Spinal cord (tissue), 10 donors: ENCODE data around the gene PCED1A. TPM values are rescaled to one million over a fixed set of nuclear protein-coding genes. Genes with fewer than 3 reads are reported as not detected.

Experiments used
- DNase-seq, 6 donors: peaks; one replicate each; pipeline versions ENCODE4 v3.0.0 to v3.0.0-alpha.2; 2013 to 2015; ENCODE audit warnings: low spot score in 6 of 6, low read depth in 4 of 6
- H3K27ac ChIP-seq: one replicate; pipeline ENCODE4 v1.5.1; 2013; ENCODE audit warnings: low read depth, low read length, control low read depth
- H3K27me3 ChIP-seq: one replicate; pipeline ENCODE4 v1.6.1; 2013; ENCODE audit warnings: low read length; ENCODE audit not compliant: control insufficient read depth, insufficient read depth
- H3K36me3 ChIP-seq: one replicate; pipeline ENCODE4 v1.6.1; 2013; ENCODE audit warnings: low read length; ENCODE audit not compliant: control insufficient read depth, insufficient read depth
- H3K4me1 ChIP-seq: one replicate; pipeline ENCODE4 v1.6.1; 2013; ENCODE audit warnings: low read length; ENCODE audit not compliant: control insufficient read depth, insufficient read depth
- H3K4me3 ChIP-seq: one replicate; pipeline ENCODE4 v1.5.1; 2013; ENCODE audit warnings: low read depth, low read length, control low read depth
- H3K9me3 ChIP-seq: one replicate; pipeline ENCODE4 v1.6.1; 2013; ENCODE audit warnings: low read length; ENCODE audit not compliant: control insufficient read depth, insufficient read depth
- WGBS: methylation state at CpG from one replicate; pipeline ENCODE4 v1.1.5; 2013; ENCODE audit warnings: missing lambda C conversion rate; ENCODE audit not compliant: insufficient coverage; 5-methylcytosine and 5-hydroxymethylcytosine counted together
- polyA plus RNA-seq, 2 donors: library from polyadenylated mRNA; unstranded; fragments of 120-200 nt; gene quantifications; one replicate each; pipeline ENCODE4 v1.2.1, GENCODE V29; 2013; ENCODE audit not compliant: insufficient read length in 2 of 2
- total RNA-seq, 2 donors: library from RNA; depleted of rRNA in 1 of 2; stranded (reverse); fragments of 120-200 nt in 1 of 2; fragments of >200 nt in 1 of 2; gene quantifications; one replicate each; pipeline versions ENCODE4 v1.2.3 to v1.2.4, GENCODE V29; 2013 to 2014
- donor health status: healthy.

The PCED1A gene
- total and polyA plus RNA-seq, 4 donors: 15.7 to 64.9 (median 52.3) TPM

DNA sequence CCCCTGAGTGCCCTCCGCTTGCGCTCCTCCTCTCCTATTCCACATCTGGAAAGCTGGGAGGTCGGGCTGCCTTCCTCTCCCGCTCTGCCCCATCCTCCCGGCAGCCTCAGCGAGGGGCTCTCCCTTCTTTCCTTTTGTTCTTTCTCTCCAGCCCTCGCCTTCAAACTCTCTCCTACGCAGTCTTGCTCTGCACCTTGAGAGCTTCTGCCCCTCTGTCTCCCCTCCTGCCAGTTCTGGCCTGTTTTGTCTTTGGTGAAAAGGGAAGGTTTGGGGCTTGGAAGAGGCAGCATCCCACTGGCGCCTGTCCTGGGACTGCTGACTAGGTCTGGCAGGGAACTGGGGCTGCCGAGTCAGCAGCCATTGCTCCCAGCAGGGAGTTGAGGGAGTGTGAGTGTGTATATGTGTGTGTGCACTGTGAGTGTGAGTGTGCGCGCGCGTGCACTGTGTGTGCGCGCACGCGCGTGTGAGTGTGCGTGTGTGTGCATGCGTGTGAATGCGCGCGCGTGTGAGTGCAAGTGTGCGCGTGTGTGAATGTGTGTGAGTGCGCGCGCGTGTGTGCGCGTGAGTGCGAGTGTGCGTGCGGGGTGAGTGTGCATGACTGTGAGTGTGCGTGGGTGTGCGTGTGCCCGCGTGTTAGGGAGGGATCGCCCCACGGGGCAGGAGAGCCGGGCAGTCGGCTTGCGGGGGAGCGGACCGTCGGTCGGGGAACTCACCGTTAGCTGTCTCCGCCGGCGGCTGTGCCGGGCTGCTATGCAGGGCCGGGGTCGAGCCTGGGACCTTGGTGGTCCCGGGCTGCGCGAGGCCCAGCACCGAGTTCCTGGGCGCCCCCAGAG is 40.6 kb downstream of the PCED1A start:
- H3K36me3 ChIP-seq: peaks cover 38% of the 10 kb centered on the region
- H3K9me3 ChIP-seq: no peaks in the 10 kb centered on the region
- H3K4me1 ChIP-seq: peaks cover 27% of the 10 kb centered on the region
- peak in 4 of 6 donors; percentile 5 to 77 (median 48) for DNase-seq
- peaks cover 51% of the 10 kb centered on the region for H3K27me3 ChIP-seq
- H3K27ac ChIP-seq: peak overlapping the region; percentile 67
- H3K4me3 ChIP-seq: peak overlapping the region; percentile 67
- under 1% methylated on average over 58 of the region's 61 CpGs for WGBS

DNA sequence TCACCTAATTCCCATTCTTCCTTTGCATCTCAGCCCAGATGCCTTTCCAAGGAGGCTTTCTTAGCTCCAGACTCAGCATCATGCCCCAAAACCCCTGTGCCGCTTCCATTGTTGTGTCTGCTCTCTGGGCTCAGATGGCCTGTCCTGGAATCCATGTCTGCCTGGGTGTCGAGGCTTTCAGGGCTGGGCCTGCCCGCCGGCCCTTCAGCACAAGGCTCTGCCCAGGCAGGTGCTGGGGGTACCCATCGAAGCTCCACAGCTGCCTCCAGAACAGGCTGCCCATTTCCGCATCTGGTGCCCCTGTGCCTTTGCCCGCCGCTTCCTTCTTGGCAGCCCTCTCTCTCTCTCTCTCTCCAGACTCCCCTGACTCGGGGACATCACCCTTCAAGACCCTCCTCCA is 41.2 kb downstream of the PCED1A start:
- H3K4me1 ChIP-seq: peaks cover 25% of the 10 kb centered on the region
- peak overlapping the region; percentile 67 for H3K4me3 ChIP-seq
- no peak for DNase-seq
- H3K9me3 ChIP-seq: no peaks in the 10 kb centered on the region
- peak overlapping the region; percentile 67 for H3K27ac ChIP-seq
- WGBS: 35% methylated on average over 9 of the region's 9 CpGs
- peaks cover 38% of the 10 kb centered on the region for H3K36me3 ChIP-seq
- H3K27me3 ChIP-seq: peaks cover 45% of the 10 kb centered on the region

DNA sequence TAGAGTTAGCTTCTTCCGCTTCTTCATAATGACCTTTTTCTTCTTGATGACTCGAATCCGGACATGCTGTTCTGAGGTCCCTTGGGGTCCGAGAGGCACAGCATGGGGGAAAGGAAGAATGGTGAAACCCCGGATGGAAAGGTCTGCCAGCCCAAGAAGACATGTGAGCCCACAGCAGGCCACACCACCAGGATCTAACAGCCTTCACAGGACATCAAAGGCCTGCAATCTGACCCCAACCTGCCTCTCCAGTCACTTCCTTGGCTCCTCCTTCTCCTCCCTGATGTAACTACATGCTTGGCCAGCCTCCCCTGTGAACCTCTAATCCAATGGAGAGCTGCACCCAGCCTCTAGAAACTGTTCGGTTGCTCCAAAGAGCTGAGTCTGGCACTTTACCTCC is 41.6 kb downstream of the PCED1A start:
- peaks cover 40% of the 10 kb centered on the region for H3K27me3 ChIP-seq

DNA sequence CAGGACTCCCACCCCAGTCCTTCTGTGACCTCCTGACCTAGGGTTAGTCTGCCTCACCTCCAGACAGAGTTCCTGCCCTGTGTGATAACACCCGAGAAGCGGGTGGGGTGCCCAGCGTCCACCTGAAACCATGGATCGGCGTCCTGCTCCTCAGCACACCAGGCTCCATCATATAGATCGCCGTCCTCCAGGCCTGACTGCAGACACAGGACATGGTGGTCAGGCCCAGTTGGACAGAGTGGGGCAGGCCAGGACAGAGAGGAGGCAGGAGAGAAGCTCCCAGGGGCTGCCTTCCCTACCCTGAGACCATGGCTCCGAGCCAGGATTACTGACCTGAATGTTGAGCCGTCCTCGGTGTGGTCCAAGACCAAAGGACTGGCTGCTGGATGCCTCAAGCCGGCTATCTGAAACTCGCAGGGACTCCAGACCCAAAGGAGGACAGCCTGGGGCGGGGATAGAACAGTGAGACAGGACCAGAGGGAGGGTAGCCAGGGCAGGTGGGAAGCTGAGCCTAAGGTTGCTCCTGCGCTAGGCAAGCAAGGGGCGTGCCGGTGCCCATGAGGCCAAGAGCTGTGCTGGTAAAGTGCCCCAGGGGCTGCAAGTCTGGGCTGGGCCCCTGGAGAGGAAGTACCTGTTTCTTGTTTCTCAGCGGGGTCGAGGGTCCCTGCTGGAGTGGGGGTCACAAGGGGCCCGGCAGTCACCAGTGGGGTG is 42.2 kb downstream of the PCED1A start:
- WGBS: 94% methylated on average over 19 of the region's 19 CpGs
- Histone ChIP-seq H3K36me3 (peaks cover 41% of the 10 kb centered on the region), H3K4me1 (peaks cover 25% of the 10 kb centered on the region), H3K4me3 (no peak overlapping the region), H3K27me3 (peaks cover 34% of the 10 kb centered on the region), H3K9me3 (no peaks in the 10 kb centered on the region), H3K27ac (no peak overlapping the region)
- no peak for DNase-seq

More for the DNA sequence above, 41.6 kb downstream of the PCED1A start:
- H3K4me1 ChIP-seq: peaks cover 25% of the 10 kb centered on the region
- no peak overlapping the region for H3K27ac ChIP-seq
- no peaks in the 10 kb centered on the region for H3K9me3 ChIP-seq
- no peak for DNase-seq
- H3K4me3 ChIP-seq: peak overlapping the region; percentile 67
- WGBS: 64% methylated on average over 2 of the region's 6 CpGs
- peaks cover 41% of the 10 kb centered on the region for H3K36me3 ChIP-seq

DNA sequence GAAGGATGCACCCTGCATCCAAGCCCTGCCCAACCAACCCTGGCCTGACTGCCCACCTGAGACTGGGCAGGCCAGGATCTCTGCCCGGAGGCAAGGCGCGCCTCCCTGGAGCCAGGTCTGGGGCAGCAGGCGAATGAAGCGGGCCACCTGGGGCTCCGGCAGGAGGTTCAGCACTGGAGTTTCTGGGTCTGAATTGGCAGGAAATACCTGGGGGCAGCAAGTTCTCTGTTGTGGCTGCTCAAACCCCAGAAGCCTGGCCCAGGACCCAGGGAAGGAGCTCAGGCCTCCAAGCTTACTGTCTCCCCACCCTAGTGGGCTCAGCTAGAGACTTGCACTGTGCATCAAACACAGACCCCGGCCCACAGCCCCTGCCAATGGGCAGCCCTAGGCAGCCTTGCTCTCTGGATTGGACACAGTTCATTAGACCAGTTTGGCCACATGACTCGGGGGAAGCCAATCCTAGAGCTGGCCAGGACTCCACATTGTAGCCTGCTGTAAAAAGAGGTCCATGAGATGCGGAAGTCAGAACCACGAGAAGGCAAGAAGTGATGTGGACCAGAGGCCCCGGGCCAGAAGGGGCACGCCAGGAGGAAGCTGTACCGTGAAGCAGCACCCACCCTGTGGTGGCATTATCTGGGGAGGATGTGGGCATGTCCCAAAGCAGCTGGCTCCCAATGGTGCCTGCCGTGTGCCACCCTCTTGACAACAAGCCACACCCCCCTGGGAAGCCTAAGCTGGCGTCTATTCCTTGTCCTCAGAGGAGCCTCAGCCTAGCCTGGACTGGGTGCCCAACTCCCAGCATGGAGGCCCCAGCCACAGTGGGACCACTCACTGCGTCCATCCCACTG is 43.1 kb downstream of the PCED1A start:
- no peaks in the 10 kb centered on the region for H3K9me3 ChIP-seq
- peaks cover 41% of the 10 kb centered on the region for H3K36me3 ChIP-seq
- no peak overlapping the region for H3K27ac ChIP-seq
- H3K4me1 ChIP-seq: peaks cover 25% of the 10 kb centered on the region
- DNase-seq: no peak
- no peak overlapping the region for H3K4me3 ChIP-seq
- WGBS: 85% methylated on average over 15 of the region's 16 CpGs
- H3K27me3 ChIP-seq: peaks cover 26% of the 10 kb centered on the region

DNA sequence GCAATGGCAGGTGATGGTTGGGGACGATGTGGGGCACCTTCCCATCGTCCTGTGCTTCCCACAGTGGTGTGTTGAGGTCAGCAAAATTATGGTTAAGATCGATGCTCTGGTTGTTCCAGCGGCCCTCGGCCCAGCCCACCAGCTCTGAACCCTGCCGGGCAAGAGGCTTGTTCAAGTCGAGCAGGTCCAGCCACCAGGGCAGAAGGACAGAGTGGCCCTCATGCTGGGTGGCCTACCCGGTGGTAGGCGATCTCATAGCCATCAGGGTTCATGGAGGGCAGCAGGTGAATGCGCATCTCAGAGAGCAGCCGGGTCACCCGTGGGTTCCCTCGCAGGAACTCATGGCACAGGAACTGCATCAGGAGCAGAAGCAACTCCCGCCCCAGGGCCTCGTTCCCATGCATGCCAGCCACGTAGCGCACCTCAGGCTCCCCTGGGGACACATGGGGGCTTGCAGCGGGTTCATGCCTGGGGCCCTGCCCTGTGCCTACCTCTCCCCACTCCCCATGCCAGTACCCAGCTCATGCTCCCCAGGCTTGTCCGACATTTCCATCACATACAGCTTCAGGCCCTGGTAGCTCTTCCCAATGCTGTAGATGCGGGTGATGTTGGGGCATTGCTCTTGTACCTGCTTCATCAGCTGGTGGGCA is 44.3 kb downstream of the PCED1A start:
- 95% methylated on average over 19 of the region's 20 CpGs for WGBS
- H3K4me1 ChIP-seq: peaks cover 22% of the 10 kb centered on the region
- H3K27ac ChIP-seq: no peak overlapping the region
- no peaks in the 10 kb centered on the region for H3K9me3 ChIP-seq
- peaks cover 41% of the 10 kb centered on the region for H3K36me3 ChIP-seq
- no peak overlapping the region for H3K4me3 ChIP-seq
- peaks cover 17% of the 10 kb centered on the region for H3K27me3 ChIP-seq
- no peak for DNase-seq

DNA sequence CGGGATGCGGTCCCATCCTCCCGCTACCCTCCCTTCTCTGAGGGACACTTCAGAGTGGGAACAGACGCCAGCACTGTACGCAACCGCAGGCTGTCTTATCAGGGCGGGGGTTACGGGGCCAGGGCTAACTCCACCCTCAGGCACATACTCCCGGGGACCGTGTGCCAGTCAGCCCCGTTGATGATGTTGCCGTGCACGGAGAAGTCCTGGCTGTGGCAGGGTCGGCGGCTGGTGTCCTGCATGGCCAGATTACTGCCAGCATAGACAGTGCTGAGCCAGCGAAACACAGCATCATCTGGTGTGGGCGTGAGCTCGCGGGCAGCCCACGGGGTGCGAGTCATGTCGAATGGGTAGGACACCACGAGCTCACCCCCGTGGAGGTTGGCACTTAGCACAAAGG is 45.0 kb downstream of the PCED1A start:
- H3K4me1 ChIP-seq: peaks cover 19% of the 10 kb centered on the region
- WGBS: 94% methylated on average over 22 of the region's 24 CpGs
- DNase-seq: no peak
- H3K27ac ChIP-seq: no peak overlapping the region
- no peaks in the 10 kb centered on the region for H3K9me3 ChIP-seq
- H3K36me3 ChIP-seq: peaks cover 41% of the 10 kb centered on the region
- H3K27me3 ChIP-seq: peaks cover 10% of the 10 kb centered on the region
- no peak overlapping the region for H3K4me3 ChIP-seq

DNA sequence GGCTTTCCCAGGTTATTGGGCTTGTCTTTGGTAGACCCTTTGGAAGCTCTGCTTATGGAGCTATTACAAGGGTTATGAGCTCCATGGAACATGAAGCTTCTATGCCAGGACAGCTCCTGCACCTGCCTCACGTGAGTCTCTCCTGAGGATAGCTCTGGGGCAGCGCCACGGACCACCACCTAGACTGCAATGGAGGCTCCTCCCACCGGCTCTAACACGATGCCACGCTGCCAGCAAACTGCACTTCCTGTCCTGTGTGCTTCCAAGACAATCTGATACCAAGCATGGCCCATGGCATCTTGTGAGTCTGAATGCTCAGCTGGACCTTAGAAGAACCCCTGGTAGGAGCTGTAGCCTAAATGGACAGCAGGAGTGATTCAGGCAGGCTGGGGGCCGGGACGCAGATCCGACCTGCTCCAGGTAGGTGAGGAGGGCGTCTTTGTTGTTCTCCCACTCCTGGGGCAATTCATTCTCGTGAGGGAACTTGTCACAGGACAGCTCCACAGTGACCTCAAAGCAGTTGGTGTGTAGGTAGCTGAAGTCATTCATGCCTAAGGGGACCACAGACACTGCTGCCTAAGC is 45.5 kb downstream of the PCED1A start:
- peaks cover 41% of the 10 kb centered on the region for H3K36me3 ChIP-seq
- no peak overlapping the region for H3K4me3 ChIP-seq
- H3K4me1 ChIP-seq: peaks cover 16% of the 10 kb centered on the region
- WGBS: 92% methylated on average over 11 of the region's 11 CpGs
- no peak overlapping the region for H3K27ac ChIP-seq
- no peak for DNase-seq
- no peaks in the 10 kb centered on the region for H3K9me3 ChIP-seq
- H3K27me3 ChIP-seq: peaks cover 7% of the 10 kb centered on the region
